BLaER1 (cell line): ENCODE results near the gene TRIM15.

ENCODE experiments used
- H3K27ac ChIP-seq: shearing (Covaris generic); formaldehyde crosslinking; 2 replicates; pipeline ENCODE4 v1.8.1; 2022
- H3K27me3 ChIP-seq: shearing (Covaris generic); formaldehyde crosslinking; 2 replicates; pipeline ENCODE4 v1.8.1; 2022
- H3K36me3 ChIP-seq: shearing (Covaris generic); formaldehyde crosslinking; 2 replicates; pipeline ENCODE4 v1.8.1; 2022
- H3K4me1 ChIP-seq: shearing (Covaris generic); formaldehyde crosslinking; 2 replicates; pipeline ENCODE4 v1.8.1; 2022
- H3K4me2 ChIP-seq: shearing (Covaris generic); formaldehyde crosslinking; 2 replicates; pipeline ENCODE4 v1.8.1; 2022
- H3K4me3 ChIP-seq: shearing (Covaris generic); formaldehyde crosslinking; 2 replicates; pipeline ENCODE4 v1.8.1; 2022
- H3K9ac ChIP-seq: shearing (Covaris generic); formaldehyde crosslinking; 2 replicates; pipeline ENCODE4 v1.8.1; 2022
- H3K9me3 ChIP-seq: shearing (Covaris generic); formaldehyde crosslinking; 2 replicates; pipeline ENCODE4 v1.8.1; 2022
- H4K20me1 ChIP-seq: shearing (Covaris generic); formaldehyde crosslinking; 2 replicates; pipeline ENCODE4 v1.8.1; 2022
- Cebpa-rat ChIP-seq: shearing (Covaris generic); IDR thresholded peaks from 2 replicates; pipeline ENCODE4 v1.8.1; 2022

Gene TRIM15

DNA sequence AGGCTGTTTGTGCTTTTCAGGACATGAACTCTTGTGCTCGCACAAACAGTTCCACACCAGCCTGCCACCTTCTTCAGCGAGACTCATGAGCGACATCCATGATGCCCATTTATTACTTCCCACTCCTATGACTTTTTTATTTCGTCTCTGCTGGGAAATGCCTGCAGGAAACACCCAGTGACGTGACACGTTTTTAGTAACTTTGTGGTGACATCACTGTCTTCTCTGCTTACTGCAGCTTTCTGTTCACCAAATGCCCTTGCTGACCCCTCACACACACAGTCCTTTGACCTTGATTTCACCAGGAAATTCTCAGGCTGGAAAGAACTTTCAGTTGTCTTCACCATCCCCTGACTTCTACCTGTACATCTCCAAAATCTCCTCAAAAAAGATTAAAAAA is 18.5 kb upstream of the TRIM15 start:
- Histone ChIP-seq H3K27me3 (no peaks in the 10 kb centered on the region), H3K36me3 (no peaks in the 10 kb centered on the region), H3K4me3 (no peak overlapping the region), H3K4me2 (no peak overlapping the region), H3K27ac (no peak overlapping the region), H3K4me1 (peaks cover 17% of the 10 kb centered on the region), H4K20me1 (no peaks in the 10 kb centered on the region), H3K9ac (no peak overlapping the region), H3K9me3 (no peaks in the 10 kb centered on the region)
- TF ChIP-seq Cebpa-rat: no peak

DNA sequence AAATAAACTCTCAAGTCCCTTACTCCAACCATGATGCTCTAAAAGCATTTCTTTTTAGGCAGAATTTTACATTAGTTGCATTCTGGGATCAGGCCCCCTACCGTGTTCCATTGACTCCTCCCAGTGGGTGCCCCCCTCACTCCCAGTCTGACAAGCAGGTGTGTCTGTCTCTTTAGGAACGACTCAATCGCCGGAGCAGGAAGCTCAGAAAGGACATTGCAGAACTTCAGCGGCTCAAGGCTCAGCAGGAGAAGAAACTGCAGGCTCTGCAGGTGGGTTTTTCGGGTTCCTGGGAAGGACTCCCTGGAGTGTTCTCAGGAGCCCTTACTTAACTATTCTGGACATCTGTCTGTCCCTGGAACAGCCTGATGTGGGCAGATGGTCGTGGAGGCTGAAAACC is 17.5 kb upstream of the TRIM15 start:
- Histone ChIP-seq H3K36me3 (no peaks in the 10 kb centered on the region), H3K4me3 (no peak overlapping the region), H3K4me1 (peaks cover 17% of the 10 kb centered on the region), H3K9me3 (no peaks in the 10 kb centered on the region), H3K9ac (no peak overlapping the region), H4K20me1 (no peaks in the 10 kb centered on the region), H3K4me2 (no peak overlapping the region), H3K27ac (no peak overlapping the region), H3K27me3 (no peaks in the 10 kb centered on the region)
- TF ChIP-seq Cebpa-rat: no peak

DNA sequence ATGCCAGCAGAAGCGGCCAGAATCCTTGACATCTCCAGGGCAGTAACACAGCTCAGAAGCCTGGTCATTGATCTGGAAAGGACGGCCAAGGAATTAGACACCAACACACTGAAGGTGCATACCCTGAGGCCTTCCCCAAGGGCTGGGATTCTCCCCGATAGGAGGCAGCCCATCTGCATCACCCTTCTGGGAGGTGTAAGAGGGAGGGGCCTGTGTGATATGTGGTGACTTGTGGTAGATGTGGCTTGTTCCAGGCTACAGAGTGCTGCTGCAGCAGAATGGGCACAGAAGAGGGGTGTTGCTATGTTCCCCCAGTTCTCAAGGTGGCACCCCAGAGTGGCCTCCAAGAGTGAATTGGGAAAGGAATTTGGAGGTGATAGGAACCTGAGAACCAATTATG is 16.2 kb upstream of the TRIM15 start:
- Histone ChIP-seq H3K9ac (no peak overlapping the region), H3K27ac (no peak overlapping the region), H3K36me3 (no peaks in the 10 kb centered on the region), H4K20me1 (no peaks in the 10 kb centered on the region), H3K9me3 (no peaks in the 10 kb centered on the region), H3K4me3 (no peak overlapping the region), H3K27me3 (no peaks in the 10 kb centered on the region), H3K4me1 (peaks cover 22% of the 10 kb centered on the region), H3K4me2 (peak overlapping the region; percentile 53)
- TF ChIP-seq Cebpa-rat: no peak

DNA sequence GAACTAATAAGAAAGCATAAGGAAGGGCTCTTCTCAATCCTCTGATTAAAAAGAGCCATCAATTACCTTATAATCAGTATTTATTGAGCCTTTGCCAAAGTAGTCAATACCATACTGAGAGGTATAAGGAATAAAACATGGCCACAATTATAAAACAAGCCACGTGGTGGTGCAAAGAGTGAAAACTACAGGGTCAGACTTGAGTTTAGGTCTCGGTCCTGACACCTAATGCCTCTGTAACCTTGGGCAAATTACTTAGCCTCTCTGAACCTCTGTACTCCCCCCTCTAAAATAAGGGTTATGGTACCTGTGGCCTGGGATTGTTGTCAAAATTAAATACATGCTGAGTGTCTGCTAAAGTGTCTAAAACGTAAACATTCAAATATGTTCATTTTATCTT is 14.1 kb upstream of the TRIM15 start:
- Histone ChIP-seq H3K9me3 (no peaks in the 10 kb centered on the region), H3K4me3 (no peak overlapping the region), H3K4me2 (no peak overlapping the region), H3K27ac (no peak overlapping the region), H3K36me3 (no peaks in the 10 kb centered on the region), H3K27me3 (no peaks in the 10 kb centered on the region), H3K9ac (no peak overlapping the region), H3K4me1 (peaks cover 22% of the 10 kb centered on the region), H4K20me1 (no peaks in the 10 kb centered on the region)
- TF ChIP-seq Cebpa-rat: no peak

DNA sequence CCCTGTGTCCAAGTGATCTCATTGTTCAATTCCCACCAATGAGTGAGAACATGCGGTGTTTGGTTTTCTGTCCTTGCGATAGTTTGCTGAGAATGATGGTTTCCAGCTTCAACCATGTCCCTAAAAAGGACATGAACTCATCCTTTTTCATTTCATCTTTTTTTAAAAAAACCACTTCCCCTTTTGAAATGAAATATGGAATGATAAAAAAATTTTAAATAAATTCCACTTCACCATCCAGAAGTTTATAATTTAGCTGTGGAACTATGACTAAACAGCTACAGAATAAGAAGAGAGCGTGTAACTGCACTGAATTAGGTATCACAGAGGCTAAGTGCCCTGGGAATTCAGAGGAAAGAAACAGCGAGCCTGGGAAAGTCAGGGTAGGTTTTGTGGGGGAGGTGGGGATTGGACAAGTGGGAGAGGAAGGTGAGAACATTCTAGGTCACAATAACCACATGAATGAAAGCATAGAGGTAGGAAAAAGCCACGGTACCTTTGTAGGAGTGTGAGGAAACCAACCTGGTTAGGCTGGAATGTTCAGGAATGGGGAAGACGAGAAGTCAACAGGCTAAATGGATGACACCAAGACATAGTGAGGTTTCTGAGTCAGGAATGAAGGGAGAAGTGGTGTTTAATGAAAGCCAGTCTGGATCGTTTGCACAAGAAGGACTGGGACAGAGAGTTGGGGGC is 13.3 kb upstream of the TRIM15 start:
- H3K27ac ChIP-seq: no peak overlapping the region
- H3K27me3 ChIP-seq: no peaks in the 10 kb centered on the region
- H3K4me2 ChIP-seq: no peak overlapping the region
- no peak overlapping the region for H3K4me3 ChIP-seq
- TF ChIP-seq Cebpa-rat: no peak
- H3K4me1 ChIP-seq: peaks cover 22% of the 10 kb centered on the region
- H3K9me3 ChIP-seq: no peaks in the 10 kb centered on the region
- H3K9ac ChIP-seq: no peak overlapping the region
- H3K36me3 ChIP-seq: no peaks in the 10 kb centered on the region
- H4K20me1 ChIP-seq: no peaks in the 10 kb centered on the region

DNA sequence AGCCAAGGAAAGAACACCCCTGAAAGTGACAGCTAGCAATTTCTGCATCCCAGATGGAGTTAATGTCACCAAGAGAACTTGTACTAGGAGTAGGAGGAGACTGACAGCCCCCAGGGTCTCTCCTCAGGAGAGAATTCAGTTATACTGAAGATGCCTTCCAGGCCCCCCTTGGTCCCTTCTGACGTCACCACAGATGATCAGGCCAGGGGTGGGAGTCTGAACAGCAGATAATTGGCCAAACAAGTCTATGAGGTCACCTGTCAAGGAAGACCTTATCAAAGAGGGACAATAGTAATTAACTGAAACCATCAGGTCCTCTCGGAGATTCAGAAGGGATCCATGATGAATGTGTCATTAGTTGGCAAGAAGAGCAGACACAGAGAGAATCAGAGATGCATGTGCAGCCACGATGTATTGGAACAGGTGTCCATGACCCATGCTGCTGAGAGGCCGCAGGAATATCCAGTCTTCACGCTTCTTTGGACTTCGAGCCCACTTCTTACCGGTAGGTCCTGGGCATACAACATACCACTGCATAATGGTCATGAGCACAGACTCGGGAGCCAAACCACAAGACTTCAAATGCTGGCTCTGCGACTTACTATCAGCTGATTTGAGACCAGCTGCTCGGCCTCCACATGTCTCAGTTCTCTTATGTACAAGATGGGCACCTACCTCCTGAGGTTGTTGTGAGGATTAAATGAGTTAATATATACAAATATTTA is 12.5 kb upstream of the TRIM15 start:
- no peak overlapping the region for H3K27ac ChIP-seq
- no peak for TF ChIP-seq Cebpa-rat
- H3K36me3 ChIP-seq: no peaks in the 10 kb centered on the region
- no peaks in the 10 kb centered on the region for H3K9me3 ChIP-seq
- no peak overlapping the region for H3K4me2 ChIP-seq
- no peak overlapping the region for H3K9ac ChIP-seq
- H4K20me1 ChIP-seq: no peaks in the 10 kb centered on the region
- H3K27me3 ChIP-seq: no peaks in the 10 kb centered on the region
- peaks cover 21% of the 10 kb centered on the region for H3K4me1 ChIP-seq
- no peak overlapping the region for H3K4me3 ChIP-seq

DNA sequence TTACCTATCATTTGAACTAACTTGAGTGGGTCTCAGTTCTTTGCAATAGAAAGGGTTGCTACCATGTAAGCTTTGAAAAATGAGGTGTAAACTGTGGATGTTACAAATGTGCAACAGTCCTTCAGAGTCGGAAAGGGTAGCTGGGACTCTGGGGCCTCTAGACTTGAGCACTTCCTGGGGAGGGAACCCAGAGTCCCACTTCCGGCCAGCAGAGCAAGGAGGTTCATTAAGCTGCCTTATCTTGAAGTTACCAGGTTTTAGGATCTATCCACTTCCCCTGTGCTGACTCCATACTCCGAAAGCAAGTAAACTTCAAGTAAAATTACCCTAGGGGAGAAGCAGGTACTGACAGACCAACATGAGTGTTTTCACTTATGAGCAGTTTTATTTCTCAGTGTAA is 11.8 kb upstream of the TRIM15 start:
- no peak overlapping the region for H3K27ac ChIP-seq
- H3K9me3 ChIP-seq: no peaks in the 10 kb centered on the region
- peaks cover 18% of the 10 kb centered on the region for H3K4me1 ChIP-seq
- no peak overlapping the region for H3K4me3 ChIP-seq
- no peaks in the 10 kb centered on the region for H3K27me3 ChIP-seq
- H4K20me1 ChIP-seq: no peaks in the 10 kb centered on the region
- no peak for TF ChIP-seq Cebpa-rat
- 0 out of 2 replicates have a peak overlapping the region, but pooled peaks have one; percentile 24 for H3K4me2 ChIP-seq
- no peaks in the 10 kb centered on the region for H3K36me3 ChIP-seq
- H3K9ac ChIP-seq: no peak overlapping the region

DNA sequence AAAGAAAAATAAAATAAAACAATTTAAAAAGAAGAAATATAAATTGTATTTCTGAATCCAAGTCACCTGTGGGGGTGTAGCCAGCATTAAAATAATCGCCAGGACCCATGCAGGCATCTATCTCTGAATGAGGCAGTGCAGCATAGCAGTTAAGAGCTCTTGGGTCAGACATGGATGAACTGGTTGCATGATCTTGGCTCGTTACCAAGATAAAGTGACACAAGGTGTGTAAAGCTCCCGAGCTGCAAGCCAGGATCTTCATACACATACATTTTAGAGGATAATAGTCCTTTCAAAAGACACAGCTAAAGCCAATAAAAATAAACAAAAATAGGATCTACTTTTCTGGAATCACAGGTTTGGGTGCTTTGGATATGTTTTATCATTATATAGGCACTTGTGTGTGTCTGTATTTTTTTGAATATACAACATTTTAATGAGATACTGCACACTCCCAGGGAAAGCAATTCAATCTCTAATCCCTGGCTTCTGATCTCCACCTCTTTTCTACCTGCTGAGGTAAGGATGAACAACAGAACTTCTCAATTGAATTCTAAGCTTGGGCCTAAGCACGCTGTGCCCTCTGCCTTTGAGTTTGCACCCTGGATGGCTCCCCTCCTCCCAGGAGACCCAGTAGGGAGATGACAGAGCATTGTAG is 11.2 kb upstream of the TRIM15 start:
- no peaks in the 10 kb centered on the region for H3K27me3 ChIP-seq
- TF ChIP-seq Cebpa-rat: no peak
- no peak overlapping the region for H3K4me3 ChIP-seq
- no peak overlapping the region for H3K9ac ChIP-seq
- no peaks in the 10 kb centered on the region for H4K20me1 ChIP-seq
- H3K9me3 ChIP-seq: no peaks in the 10 kb centered on the region
- H3K4me1 ChIP-seq: peaks cover 13% of the 10 kb centered on the region
- H3K27ac ChIP-seq: no peak overlapping the region
- no peak overlapping the region for H3K4me2 ChIP-seq
- no peaks in the 10 kb centered on the region for H3K36me3 ChIP-seq

DNA sequence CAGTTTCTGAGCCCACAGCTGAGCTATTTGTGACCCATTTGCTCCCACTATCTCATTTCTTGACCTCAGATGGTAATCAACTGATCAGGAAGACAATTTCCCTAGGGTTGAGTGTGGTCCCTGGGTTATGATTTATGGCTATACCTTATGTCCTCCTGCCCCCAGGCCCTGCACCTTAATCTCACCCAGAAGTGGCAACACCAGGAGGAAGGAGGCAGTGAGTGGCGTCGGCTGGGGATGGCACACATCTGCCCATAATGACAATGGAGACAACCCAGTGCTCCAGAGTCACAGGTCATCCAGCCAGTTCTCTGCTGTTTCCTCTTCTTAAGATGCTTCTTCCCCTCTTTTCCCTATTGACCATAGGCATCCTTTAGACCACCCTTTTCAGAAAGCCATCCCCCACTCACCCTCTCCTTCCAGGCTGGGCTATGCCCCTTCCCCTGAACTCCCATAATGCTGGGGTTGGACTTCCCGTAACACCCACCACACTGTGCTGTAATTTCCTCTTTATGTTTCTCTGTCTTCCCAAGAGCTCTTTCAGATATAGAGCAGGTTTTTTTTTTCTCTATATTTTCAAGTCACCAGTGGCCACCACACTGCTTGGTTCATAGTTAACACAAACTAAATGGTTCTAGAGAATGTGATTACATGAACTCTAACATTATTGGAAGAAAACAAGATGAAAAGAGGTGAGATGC is 10.3 kb upstream of the TRIM15 start:
- Histone ChIP-seq H3K4me3 (no peak overlapping the region), H3K36me3 (no peaks in the 10 kb centered on the region), H3K4me1 (peaks cover 5% of the 10 kb centered on the region), H3K27me3 (no peaks in the 10 kb centered on the region), H3K9me3 (no peaks in the 10 kb centered on the region), H4K20me1 (no peaks in the 10 kb centered on the region), H3K9ac (no peak overlapping the region), H3K27ac (no peak overlapping the region), H3K4me2 (no peak overlapping the region)
- TF ChIP-seq Cebpa-rat: no peak

DNA sequence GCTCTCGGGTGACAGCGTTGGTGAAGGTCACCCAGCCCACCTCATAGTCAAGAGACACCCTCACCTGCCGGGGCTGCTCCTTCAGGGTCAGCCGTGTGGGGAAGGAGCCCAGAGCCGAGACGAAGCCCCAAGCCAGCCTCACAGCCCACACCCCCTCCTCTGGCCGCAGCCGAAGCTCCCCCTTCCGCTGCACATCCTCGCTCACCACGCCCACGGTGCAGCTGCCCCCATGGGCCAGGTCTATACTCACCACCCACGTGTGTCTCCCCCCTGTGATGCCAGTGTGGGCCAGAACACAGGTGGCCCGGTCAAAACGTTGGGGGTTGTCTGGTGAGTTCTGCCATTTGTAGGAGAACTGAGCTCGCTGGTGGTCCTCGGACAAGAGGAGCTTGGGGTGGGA is 9.3 kb upstream of the TRIM15 start:
- H3K4me2 ChIP-seq: no peak overlapping the region
- no peaks in the 10 kb centered on the region for H3K9me3 ChIP-seq
- no peaks in the 10 kb centered on the region for H3K36me3 ChIP-seq
- H3K27ac ChIP-seq: no peak overlapping the region
- peaks cover 5% of the 10 kb centered on the region for H3K4me1 ChIP-seq
- no peak overlapping the region for H3K4me3 ChIP-seq
- no peaks in the 10 kb centered on the region for H3K27me3 ChIP-seq
- H3K9ac ChIP-seq: no peak overlapping the region
- no peaks in the 10 kb centered on the region for H4K20me1 ChIP-seq
- TF ChIP-seq Cebpa-rat: no peak
